Ascending aorta (tissue), 2 donors: ENCODE results near the gene ZNF423. TPM values are rescaled to one million over a fixed set of nuclear protein-coding genes. Genes with fewer than 3 reads are reported as not detected.

Source experiments
- DNase-seq, 2 donors: peaks; one replicate each; pipeline ENCODE4 v3.0.0-alpha.2; 2019; ENCODE audit warnings: low spot score in 2 of 2
- H3K27ac ChIP-seq, 2 donors: fragments of 200-600 bp; sonication (generic); one replicate each; pipeline ENCODE4 v1.5.1; 2016 to 2017; ENCODE audit warnings: mild to moderate bottlenecking in 1 of 2
- H3K27me3 ChIP-seq: fragments of 200-600 bp; sonication (generic); one replicate; pipeline ENCODE4 v1.5.1; 2017
- H3K36me3 ChIP-seq, 2 donors: fragments of 200-600 bp; sonication (generic); one replicate each; pipeline ENCODE4 v1.5.1; 2016
- H3K4me1 ChIP-seq, 2 donors: fragments of 200-600 bp; sonication (generic); one replicate each; pipeline ENCODE4 v1.5.1; 2016 to 2017; ENCODE audit warnings: mild to moderate bottlenecking in 1 of 2
- H3K4me3 ChIP-seq, 2 donors: fragments of 200-600 bp; sonication (generic); one replicate each; pipeline ENCODE4 v1.5.1; 2016 to 2017; ENCODE audit warnings: mild to moderate bottlenecking in 1 of 2
- H3K9me3 ChIP-seq, 2 donors: fragments of 200-600 bp; sonication (generic); one replicate each; pipeline ENCODE4 v1.5.1; 2016
- CTCF ChIP-seq, 3 experiments: fragments of 200-600 bp in 2 of 3; fragments of 450-650 bp in 1 of 3; sonication (generic) in 2 of 3; IDR thresholded peaks; one replicate each; pipeline ENCODE4 v1.5.1; 2016 to 2019; ENCODE audit warnings: antibody characterized with exemption in 3 of 3, mild to moderate bottlenecking in 1 of 3, moderate library complexity in 1 of 3
- intact Hi-C: fragments of 100-400 bp; cut with DNase I; formaldehyde crosslinking; loops from one replicate; pipeline ENCODE4 v1.15.1; 2023
- total RNA-seq: library from RNA; depleted of rRNA; stranded (reverse); fragments of >200 nt; gene quantifications from one replicate; pipeline ENCODE4 v1.1.0, GENCODE V29; 2016

ZNF423 gene
- total RNA-seq, 1 donor from 2014 or later: 42.9 TPM

GRCh38 chr16:49601576-49601975, 254.3 kb downstream of the ZNF423 start:
- TF ChIP-seq CTCF (IDR thresholded peaks at IDR 0.05): no peak
- peak in 1 of 2 donors; percentile 39 for DNase-seq
- Histone ChIP-seq H3K36me3 (no peaks in the 10 kb centered on the region), H3K27ac (no peak overlapping the region), H3K4me1 (peaks cover 0 to 8% of the 10 kb centered on the region in 2 donors), H3K27me3 (no peaks in the 10 kb centered on the region), H3K4me3 (no peak overlapping the region), H3K9me3 (no peaks in the 10 kb centered on the region)
- intact Hi-C loops: no loop called here

GRCh38 chr16:49600976-49601375, 254.9 kb downstream of the ZNF423 start:
- Histone ChIP-seq H3K27me3 (no peaks in the 10 kb centered on the region), H3K9me3 (no peaks in the 10 kb centered on the region), H3K4me3 (no peak overlapping the region), H3K36me3 (no peaks in the 10 kb centered on the region), H3K27ac (no peak overlapping the region), H3K4me1 (peaks cover 0 to 11% of the 10 kb centered on the region in 2 donors)
- DNase-seq: peak in 1 of 2 donors; percentile 11
- intact Hi-C loops: no loop called here
- TF ChIP-seq CTCF (IDR thresholded peaks at IDR 0.05): no peak

- Histone ChIP-seq H3K27me3 (no peaks in the 10 kb centered on the region), H3K4me1 (peaks cover 0 to 11% of the 10 kb centered on the region in 2 donors), H3K27ac (no peak overlapping the region), H3K36me3 (no peaks in the 10 kb centered on the region), H3K4me3 (no peak overlapping the region), H3K9me3 (no peaks in the 10 kb centered on the region)
- peak in 1 of 2 donors; percentile 41 for DNase-seq
- no peak for TF ChIP-seq CTCF (IDR thresholded peaks at IDR 0.05)
- intact Hi-C loops: no loop called here
Measured at GRCh38 chr16:49600536-49600935, 255.4 kb downstream of the ZNF423 start.

GRCh38 chr16:49599704-49600103, 256.2 kb downstream of the ZNF423 start:
- intact Hi-C loops: no loop called here
- no peak overlapping the region for H3K4me3 ChIP-seq
- H3K36me3 ChIP-seq: no peaks in the 10 kb centered on the region
- H3K9me3 ChIP-seq: no peaks in the 10 kb centered on the region
- peaks cover 0 to 11% of the 10 kb centered on the region in 2 donors for H3K4me1 ChIP-seq
- TF ChIP-seq CTCF (IDR thresholded peaks at IDR 0.05): no peak
- DNase-seq: no peak
- H3K27me3 ChIP-seq: no peaks in the 10 kb centered on the region
- H3K27ac ChIP-seq: no peak overlapping the region

- TF ChIP-seq CTCF (IDR thresholded peaks at IDR 0.05): no peak
- DNase-seq: peak in 1 of 2 donors; percentile 30
- Histone ChIP-seq H3K4me3 (no peak overlapping the region), H3K4me1 (peaks cover 0 to 11% of the 10 kb centered on the region in 2 donors), H3K36me3 (no peaks in the 10 kb centered on the region), H3K27me3 (no peaks in the 10 kb centered on the region), H3K27ac (no peak overlapping the region), H3K9me3 (no peaks in the 10 kb centered on the region)
- intact Hi-C loops: no loop called here
Measured at GRCh38 chr16:49599281-49599680, 256.6 kb downstream of the ZNF423 start.
